Prostate gland (tissue), 2 donors: Measurements from ENCODE around the gene FAM193A. TPM values are rescaled to one million over a fixed set of nuclear protein-coding genes. Genes with fewer than 3 reads are reported as not detected.

ENCODE experiments used
- DNase-seq: peaks from one replicate; pipeline ENCODE4 v3.0.0-alpha.2; 2019; ENCODE audit warnings: low spot score
- H3K27ac ChIP-seq, 2 donors: fragments of 200-600 bp; sonication (generic); 2 replicates each; pipeline ENCODE4 v1.5.1; 2017 to 2019
- H3K27me3 ChIP-seq: fragments of 200-600 bp; sonication (generic); replicated peaks from 2 replicates; pipeline ENCODE4 v1.5.1; 2019; ENCODE audit not compliant: insufficient read depth
- H3K36me3 ChIP-seq, 2 donors: fragments of 200-600 bp; sonication (generic); 1 replicate in 1 of 2; 2 replicates in 1 of 2; pipeline versions ENCODE4 v1.5.1 to v1.8.1; 2017 to 2019
- H3K4me1 ChIP-seq: fragments of 200-600 bp; sonication (generic); replicated peaks from 2 replicates; pipeline ENCODE4 v1.5.1; 2019
- H3K4me3 ChIP-seq, 2 donors: fragments of 200-600 bp; sonication (generic); 2 replicates each; pipeline ENCODE4 v1.5.1; 2017 to 2019
- H3K9me3 ChIP-seq: fragments of 200-600 bp; sonication (generic); 2 replicates; pipeline ENCODE4 v1.5.1; 2017
- CTCF ChIP-seq, 4 experiments: fragments of 200-600 bp in 2 of 4; fragments of 450-650 bp in 2 of 4; sonication (generic) in 2 of 4; IDR thresholded peaks; 1 replicate in 3 of 4; 2 replicates in 1 of 4; pipeline ENCODE4 v1.5.1; 2016 to 2019; ENCODE audit warnings: antibody characterized with exemption in 4 of 4, mild to moderate bottlenecking in 2 of 4, moderate library complexity in 2 of 4
- POLR2A ChIP-seq: fragments of 450-650 bp; IDR thresholded peaks from one replicate; pipeline ENCODE4 v1.6.1; 2016; ENCODE audit warnings: antibody characterized with exemption, mild to moderate bottlenecking
- POLR2AphosphoS5 ChIP-seq: sonication (generic); formaldehyde crosslinking; IDR thresholded peaks from one replicate; pipeline ENCODE4 v1.6.1; 2017; ENCODE audit warnings: antibody characterized with exemption
- WGBS: methylation state at CpG from one replicate; pipeline ENCODE4 v1.1.5; 2018; 5-methylcytosine and 5-hydroxymethylcytosine counted together
- intact Hi-C: fragments of 100-400 bp; cut with DNase I; formaldehyde crosslinking; loops from one replicate; pipeline ENCODE4 v1.14.2; 2022
- total RNA-seq, 2 donors: library from RNA; depleted of rRNA; stranded (reverse); fragments of >200 nt; gene quantifications; one replicate each; pipeline ENCODE4 v1.1.0, GENCODE V29; 2016

The FAM193A gene
- total RNA-seq, 2 donors from 2014 or later = 24.1 to 53.1 TPM

- H3K4me1 ChIP-seq = no peaks in the 10 kb centered on the region
- TF ChIP-seq POLR2A (no peak), CTCF (IDR thresholded peaks at IDR 0.05) (no peak), POLR2AphosphoS5 (no peak)
- H3K4me3 ChIP-seq = no peak overlapping the region
- no peaks in the 10 kb centered on the region for H3K36me3 ChIP-seq
- H3K27me3 ChIP-seq = no peaks in the 10 kb centered on the region
- H3K27ac ChIP-seq = no peak overlapping the region
- 82% methylated on average over 5 of the region's 5 CpGs for WGBS
- intact Hi-C loops = no loop called here
- no peak for DNase-seq
- H3K9me3 ChIP-seq = no peaks in the 10 kb centered on the region
These were observed 179.0 kb downstream of the FAM193A start for GRCh38 chr4:2715426-2715825.

GRCh38 chr4:2716236-2716635, 179.8 kb downstream of the FAM193A start:
- WGBS = 93% methylated on average over 7 of the region's 8 CpGs
- no peaks in the 10 kb centered on the region for H3K36me3 ChIP-seq

GRCh38 chr4:2721586-2721985, 185.1 kb downstream of the FAM193A start:
- Histone ChIP-seq H3K27ac (no peak overlapping the region), H3K4me3 (no peak overlapping the region), H3K27me3 (no peaks in the 10 kb centered on the region), H3K9me3 (no peaks in the 10 kb centered on the region), H3K4me1 (no peaks in the 10 kb centered on the region), H3K36me3 (no peaks in the 10 kb centered on the region)
- WGBS = 82% methylated on average over 11 of the region's 11 CpGs
- intact Hi-C loops = no loop called here
- DNase-seq = no peak
- no peak for TF ChIP-seq POLR2AphosphoS5
- no peak for TF ChIP-seq POLR2A
- TF ChIP-seq CTCF (IDR thresholded peaks at IDR 0.05) = no peak

More at GRCh38 chr4:2716236-2716635, 179.8 kb downstream of the FAM193A start:
- no peak overlapping the region for H3K4me3 ChIP-seq
- no peaks in the 10 kb centered on the region for H3K4me1 ChIP-seq
- H3K9me3 ChIP-seq = no peaks in the 10 kb centered on the region
- no peak for DNase-seq
- no peaks in the 10 kb centered on the region for H3K27me3 ChIP-seq
- H3K27ac ChIP-seq = no peak overlapping the region
- intact Hi-C loops = no loop called here
- TF ChIP-seq POLR2A (no peak), POLR2AphosphoS5 (no peak), CTCF (IDR thresholded peaks at IDR 0.05) (no peak)

DNA sequence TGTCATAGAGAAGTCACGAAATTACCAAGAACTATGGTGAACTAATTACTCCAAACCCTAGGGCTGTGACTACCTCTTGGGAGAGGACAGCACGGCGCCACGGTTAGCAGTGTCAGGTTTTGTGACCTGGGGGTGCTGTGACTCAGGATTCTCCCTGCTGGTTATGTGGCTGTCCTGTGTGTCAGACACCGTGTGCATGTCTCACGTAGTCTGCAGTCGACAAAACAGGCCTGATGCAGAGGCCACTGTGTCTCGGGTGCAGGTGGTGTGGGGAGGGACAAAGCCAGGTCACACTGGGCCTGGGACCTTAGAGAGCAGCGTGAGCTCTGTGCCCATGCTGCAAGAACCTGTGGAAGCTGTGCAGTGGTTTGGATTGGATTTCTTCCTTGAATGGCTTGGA, 185.6 kb downstream of the FAM193A start:
- TF ChIP-seq POLR2AphosphoS5 (no peak), CTCF (IDR thresholded peaks at IDR 0.05) (no peak)
- Histone ChIP-seq H3K27ac (no peak overlapping the region), H3K36me3 (no peaks in the 10 kb centered on the region), H3K27me3 (no peaks in the 10 kb centered on the region), H3K4me3 (no peak overlapping the region), H3K9me3 (no peaks in the 10 kb centered on the region), H3K4me1 (no peaks in the 10 kb centered on the region)
- no peak for DNase-seq
- 97% methylated on average over 9 of the region's 9 CpGs for WGBS
- intact Hi-C loops = no loop called here

GRCh38 chr4:2723751-2724150, 187.3 kb downstream of the FAM193A start:
- H3K27me3 ChIP-seq = no peaks in the 10 kb centered on the region
- H3K36me3 ChIP-seq = no peaks in the 10 kb centered on the region
- no peak overlapping the region for H3K4me3 ChIP-seq
- no peak for DNase-seq
- TF ChIP-seq CTCF (IDR thresholded peaks at IDR 0.05) (no peak), POLR2AphosphoS5 (no peak), POLR2A (no peak)
- H3K9me3 ChIP-seq = no peaks in the 10 kb centered on the region
- WGBS = 88% methylated on average over 3 of the region's 3 CpGs
- no peaks in the 10 kb centered on the region for H3K4me1 ChIP-seq
- no peak overlapping the region for H3K27ac ChIP-seq
- intact Hi-C loops = no loop called here
